ENCODE measurements around the gene WWOX. TPM values are rescaled to one million over a fixed set of nuclear protein-coding genes. Genes with fewer than 3 reads are reported as not detected.

Gene WWOX
- total RNA-seq, 3 donors from 2014 or later (not counting 1 experiment from before 2014, with no cell fraction given), result 21.0 to 29.8 (median 27.0) TPM

- ATAC-seq (no peak), DNase-seq (no peak)
- Histone ChIP-seq H3K4me1 (ENCODE audit: control insufficient read depth, insufficient read depth, low read length) (no peaks in the 10 kb centered on the region), H3K27me3 (ENCODE audit: control insufficient read depth, insufficient read depth, low read length) (no peaks in the 10 kb centered on the region), H3K27ac (ENCODE audit: low read length) (no peak overlapping the region), H3K9me3 (ENCODE audit: control insufficient read depth, insufficient read depth, low read length) (no peaks in the 10 kb centered on the region), H3K36me3 (ENCODE audit: control insufficient read depth, insufficient read depth, low read length) (no peaks in the 10 kb centered on the region), H3K4me3 (ENCODE audit: low read length) (no peak overlapping the region)
- Mint-ChIP-seq H3K27ac (no peak overlapping the region), H3K9me3 (no peaks in the 10 kb centered on the region), H3K36me3 (no peaks in the 10 kb centered on the region), H3K4me3 (no peak overlapping the region), H3K4me1 (peaks cover 0 to 6% of the 10 kb centered on the region in 2 donors), H3K27me3 (ENCODE audit: low read depth in 2 of 2) (no peaks in the 10 kb centered on the region)
- intact Hi-C loops (cut with micrococcal nuclease), result no loop called here
- no peak for TF ChIP-seq CTCF (IDR thresholded peaks at IDR 0.05)
- 87% methylated on average over 5 of the region's 6 CpGs for WGBS (ENCODE audit: insufficient coverage)
Observed at GRCh38 chr16:78675312-78675711, 575.9 kb downstream of the WWOX start.

GRCh38 chr16:78675951-78676792 is 576.7 kb downstream of the WWOX start:
- ATAC-seq, result no peak

GRCh38 chr16:78677181-78677731 is 577.8 kb downstream of the WWOX start:
- no peaks in the 10 kb centered on the region for H3K27me3 ChIP-seq (ENCODE audit: control insufficient read depth, insufficient read depth, low read length)
- intact Hi-C loops (cut with micrococcal nuclease), result no loop called here
- H3K36me3 ChIP-seq (ENCODE audit: control insufficient read depth, insufficient read depth, low read length), result no peaks in the 10 kb centered on the region
- H3K9me3 ChIP-seq (ENCODE audit: control insufficient read depth, insufficient read depth, low read length), result no peaks in the 10 kb centered on the region
- no peak overlapping the region for H3K4me3 Mint-ChIP-seq
- H3K9me3 Mint-ChIP-seq, result no peaks in the 10 kb centered on the region
- no peaks in the 10 kb centered on the region for H3K27me3 Mint-ChIP-seq (ENCODE audit: low read depth in 2 of 2)
- H3K4me1 ChIP-seq (ENCODE audit: control insufficient read depth, insufficient read depth, low read length), result no peaks in the 10 kb centered on the region
- DNase-seq (no peak), ATAC-seq (no peak)
- H3K27ac Mint-ChIP-seq, result no peak overlapping the region
- no peak overlapping the region for H3K4me3 ChIP-seq (ENCODE audit: low read length)
- peaks cover 0 to 6% of the 10 kb centered on the region in 2 donors for H3K4me1 Mint-ChIP-seq
- no peak overlapping the region for H3K27ac ChIP-seq (ENCODE audit: low read length)
- no peaks in the 10 kb centered on the region for H3K36me3 Mint-ChIP-seq
- TF ChIP-seq CTCF (IDR thresholded peaks at IDR 0.05), result no peak
- WGBS (ENCODE audit: insufficient coverage), result 50% methylated on average over 4 of the region's 4 CpGs

More at GRCh38 chr16:78675951-78676792, 576.7 kb downstream of the WWOX start:
- Histone ChIP-seq H3K4me3 (ENCODE audit: low read length) (no peak overlapping the region), H3K9me3 (ENCODE audit: control insufficient read depth, insufficient read depth, low read length) (no peaks in the 10 kb centered on the region), H3K27me3 (ENCODE audit: control insufficient read depth, insufficient read depth, low read length) (no peaks in the 10 kb centered on the region), H3K27ac (ENCODE audit: low read length) (no peak overlapping the region), H3K36me3 (ENCODE audit: control insufficient read depth, insufficient read depth, low read length) (no peaks in the 10 kb centered on the region), H3K4me1 (ENCODE audit: control insufficient read depth, insufficient read depth, low read length) (no peaks in the 10 kb centered on the region)
- intact Hi-C loops (cut with micrococcal nuclease), result no loop called here
- Mint-ChIP-seq H3K9me3 (no peaks in the 10 kb centered on the region), H3K4me3 (no peak overlapping the region), H3K27me3 (ENCODE audit: low read depth in 2 of 2) (no peaks in the 10 kb centered on the region), H3K27ac (no peak overlapping the region), H3K4me1 (peaks cover 0 to 6% of the 10 kb centered on the region in 2 donors), H3K36me3 (no peaks in the 10 kb centered on the region)
- 82% methylated on average over 7 of the region's 9 CpGs for WGBS (ENCODE audit: insufficient coverage)
- DNase-seq, result no peak
- TF ChIP-seq CTCF (IDR thresholded peaks at IDR 0.05), result no peak

Measured in natural killer cell (primary cell).